Kidney tubule cell (primary cell): Measurements from ENCODE around the gene STUB1.

Source experiments
- DNase-seq: peaks from one replicate; pipeline ENCODE4 v3.0.0-alpha.2; 2018; ENCODE audit warnings: low spot score

STUB1 gene

GRCh38 chr16:644556-644955 is 35.7 kb upstream of the STUB1 start:
- DNase-seq = no peak

GRCh38 chr16:645852-646678 is 34.1 kb upstream of the STUB1 start:
- DNase-seq = peak; percentile 48

- DNase-seq = no peak
Observed at GRCh38 chr16:646679-647172, 33.5 kb upstream of the STUB1 start.

GRCh38 chr16:647173-647902 is 32.9 kb upstream of the STUB1 start:
- no peak for DNase-seq

- DNase-seq = peak; percentile 67
Observed at GRCh38 chr16:648071-648780, 32.0 kb upstream of the STUB1 start.

- peak; percentile 93 for DNase-seq
Observed at GRCh38 chr16:648781-649589, 31.2 kb upstream of the STUB1 start, which contains the start of gene WDR90. TSS of gene WDR90 (plus strand) at chr16:649365. CDS start at chr16:649417, 52 bp downstream.

- peak; percentile 41 for DNase-seq
Observed at GRCh38 chr16:649631-650030, 30.6 kb upstream of the STUB1 start.

- no peak for DNase-seq
Observed at GRCh38 chr16:651844-652243, 28.4 kb upstream of the STUB1 start.

GRCh38 chr16:652454-653305 is 27.5 kb upstream of the STUB1 start:
- DNase-seq = no peak

GRCh38 chr16:654034-654433 is 26.2 kb upstream of the STUB1 start:
- no peak for DNase-seq

- DNase-seq = no peak
Observed at GRCh38 chr16:657487-657886, 22.7 kb upstream of the STUB1 start.

- no peak for DNase-seq
Observed at GRCh38 chr16:658679-659571, 21.3 kb upstream of the STUB1 start.

GRCh38 chr16:659618-660017 is 20.6 kb upstream of the STUB1 start:
- no peak for DNase-seq

- DNase-seq = no peak
Observed at GRCh38 chr16:660132-660458, 20.1 kb upstream of the STUB1 start.

GRCh38 chr16:660459-661183 is 19.6 kb upstream of the STUB1 start:
- DNase-seq = peak; percentile 90

- no peak for DNase-seq
Observed at GRCh38 chr16:661184-661821, 18.9 kb upstream of the STUB1 start.

- no peak for DNase-seq
Observed at GRCh38 chr16:662095-662494, 18.1 kb upstream of the STUB1 start.

- no peak for DNase-seq
Observed at GRCh38 chr16:662597-662996, 17.6 kb upstream of the STUB1 start.

GRCh38 chr16:666572-666971 is 13.6 kb upstream of the STUB1 start:
- DNase-seq = no peak
